Stomach (tissue), 9 donors: ENCODE results near the gene MANEAL. TPM values are rescaled to one million over a fixed set of nuclear protein-coding genes. Genes with fewer than 3 reads are reported as not detected.
A peak's percentile ranks its signal among the peaks of the same experiment; 100 is the strongest.

ENCODE experiments used
- DNase-seq, 2 donors: peaks; one replicate each; pipeline versions ENCODE4 v3.0.0 to v3.0.0-alpha.2; 2013 to 2019
- H3K27ac ChIP-seq, 5 donors: fragments of 200-600 bp in 4 of 5; sonication (generic) in 4 of 5; one replicate each; pipeline ENCODE4 v1.5.1; 2013 to 2019; ENCODE audit warnings: mild to moderate bottlenecking in 1 of 5, moderate library complexity in 1 of 5
- H3K27me3 ChIP-seq, 3 donors: fragments of 200-600 bp; sonication (generic); one replicate each; pipeline ENCODE4 v1.5.1; 2017 to 2019; ENCODE audit warnings: mixed run types in 1 of 3
- H3K36me3 ChIP-seq, 4 donors: fragments of 200-600 bp; sonication (generic); 1 replicate in 3 of 4; 2 replicates in 1 of 4; pipeline ENCODE4 v1.5.1; 2016 to 2019
- H3K4me1 ChIP-seq, 4 donors: fragments of 200-600 bp; sonication (generic); one replicate each; pipeline ENCODE4 v1.5.1; 2016 to 2019
- H3K4me3 ChIP-seq, 4 donors: fragments of 200-600 bp; sonication (generic) in 3 of 4; one replicate each; pipeline ENCODE4 v1.5.1; 2016 to 2019; ENCODE audit warnings: mild to moderate bottlenecking in 1 of 4
- H3K9me3 ChIP-seq, 4 donors: fragments of 200-600 bp; sonication (generic); one replicate each; pipeline ENCODE4 v1.5.1; 2016 to 2019
- EP300 ChIP-seq: sonication (generic); formaldehyde crosslinking; IDR thresholded peaks from one replicate; pipeline ENCODE4 v1.6.1; 2017; ENCODE audit warnings: antibody characterized with exemption
- POLR2A ChIP-seq, 4 donors: fragments of 450-650 bp; IDR thresholded peaks; one replicate each; pipeline ENCODE4 v1.6.1; 2016; ENCODE audit warnings: antibody characterized with exemption in 4 of 4, control low read depth in 2 of 4, mild to moderate bottlenecking in 1 of 4, moderate library complexity in 1 of 4
- POLR2AphosphoS5 ChIP-seq, 3 donors: sonication (generic); formaldehyde crosslinking; IDR thresholded peaks; one replicate each; pipeline ENCODE4 v1.6.1; 2016; ENCODE audit warnings: antibody characterized with exemption in 3 of 3
- WGBS, 5 donors: extraction: QIAGEN DNeasy Blood & Tissue Kit in 3 of 5; methylation state at CpG; one replicate each; pipeline versions ENCODE4 v1.1.5 to v1.1.7; 2013 to 2018; 5-methylcytosine and 5-hydroxymethylcytosine counted together
- intact Hi-C: fragments of 100-400 bp; cut with DNase I; formaldehyde crosslinking; loops from one replicate; pipeline ENCODE4 v1.15.1; 2023; ENCODE audit warnings: low total_unique reads
- polyA plus RNA-seq, 3 donors: library from polyadenylated mRNA; stranded (reverse); fragments of 200-250 nt; gene quantifications; one replicate each; pipeline ENCODE4 v1.2.3, GENCODE V29; 2013
- total RNA-seq, 5 donors: library from RNA; depleted of rRNA; stranded (reverse); fragments of >200 nt; gene quantifications; one replicate each; pipeline versions ENCODE4 v1.1.0 to v1.2.3, GENCODE V29; 2014 to 2016
- TF ChIP-seq, protein P1 (sequence below), 7 experiments: fragments of 450-650 bp in 4 of 7; fragments of 200-600 bp in 3 of 7; sonication (generic) in 3 of 7; IDR thresholded peaks; one replicate each; pipeline ENCODE4 v1.5.1; 2016 to 2019; ENCODE audit warnings: antibody characterized with exemption in 7 of 7, control low read depth in 2 of 7, mild to moderate bottlenecking in 1 of 7
- donor health status: healthy with polysubstance abuse.
- donor health status: Bipolar disorder and iron deficiency.
- donor health status: healthy.

MANEAL gene
- total and polyA plus RNA-seq, 8 donors, result 1.4 to 5.8 (median 2.2) TPM; not detected in 1

DNA sequence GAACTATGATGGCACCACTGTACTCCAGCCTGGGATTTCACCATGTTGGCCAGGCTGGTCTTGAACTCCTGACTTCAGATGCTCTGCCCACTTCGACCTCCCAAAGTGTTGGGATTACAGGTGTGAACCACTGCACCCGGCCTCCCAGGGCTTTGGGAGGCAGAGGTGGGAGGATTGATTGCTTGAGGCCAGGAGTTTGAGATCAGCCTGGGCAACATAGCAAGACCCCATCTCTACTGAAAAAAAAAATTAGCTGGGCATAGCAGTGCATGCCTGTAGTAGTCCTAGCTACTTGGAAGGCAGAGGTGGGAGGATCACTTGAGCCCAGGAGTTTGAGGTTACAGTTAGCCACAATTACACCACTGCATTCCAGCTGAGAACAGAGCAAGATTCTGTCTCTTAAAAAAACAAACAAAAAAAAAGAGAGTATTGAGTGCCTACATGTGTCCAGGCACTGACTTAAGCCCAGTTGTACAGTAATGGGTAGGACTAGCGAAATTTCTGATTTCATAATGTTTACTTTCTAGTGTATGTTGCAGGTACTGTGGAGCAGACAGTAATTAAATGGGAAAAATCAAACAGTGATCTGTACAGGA, 4.2 kb downstream of the MANEAL start:
- TF ChIP-seq EP300, result no peak
- H3K27me3 ChIP-seq, result peaks cover 0 to 21% (median 0%) of the 10 kb centered on the region in 3 donors
- no peak for DNase-seq
- peaks cover 15 to 25% (median 23%) of the 10 kb centered on the region in 4 donors for H3K4me1 ChIP-seq
- no peaks in the 10 kb centered on the region for H3K9me3 ChIP-seq
- H3K27ac ChIP-seq, result no peak overlapping the region
- peaks cover 12 to 49% (median 41%) of the 10 kb centered on the region in 4 donors for H3K36me3 ChIP-seq
- no peak overlapping the region for H3K4me3 ChIP-seq
- 82 to 97% (median 90%) methylated on average over 3 of the region's 3 CpGs for WGBS, 5 donors
- intact Hi-C loops, result no loop called here

DNA sequence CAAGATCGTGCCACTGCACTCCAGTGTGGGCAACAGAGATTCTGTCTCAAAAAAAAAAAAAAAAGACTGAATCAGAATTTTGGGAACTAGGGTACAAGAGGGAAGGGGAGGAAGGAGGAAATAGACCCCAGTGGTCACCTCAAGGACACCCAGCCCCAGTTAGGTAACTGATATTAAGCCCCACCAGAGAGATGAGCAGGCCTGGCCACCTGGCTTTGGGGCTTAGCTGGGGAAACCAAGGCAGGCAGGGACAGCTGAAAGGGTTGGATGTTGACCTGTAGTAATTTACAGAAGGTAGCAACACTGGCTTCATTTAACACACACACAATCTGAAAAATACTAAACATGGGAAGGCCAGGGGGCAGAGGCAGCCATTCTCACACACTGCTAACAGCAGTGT, 8.8 kb downstream of the MANEAL start:
- Histone ChIP-seq H3K4me3 (no peak overlapping the region), H3K27me3 (no peaks in the 10 kb centered on the region), H3K36me3 (peaks cover 52 to 88% (median 81%) of the 10 kb centered on the region in 4 donors), H3K9me3 (no peaks in the 10 kb centered on the region), H3K4me1 (peaks cover 9 to 21% (median 17%) of the 10 kb centered on the region in 4 donors), H3K27ac (no peak overlapping the region)
- TF ChIP-seq, protein P1, sequence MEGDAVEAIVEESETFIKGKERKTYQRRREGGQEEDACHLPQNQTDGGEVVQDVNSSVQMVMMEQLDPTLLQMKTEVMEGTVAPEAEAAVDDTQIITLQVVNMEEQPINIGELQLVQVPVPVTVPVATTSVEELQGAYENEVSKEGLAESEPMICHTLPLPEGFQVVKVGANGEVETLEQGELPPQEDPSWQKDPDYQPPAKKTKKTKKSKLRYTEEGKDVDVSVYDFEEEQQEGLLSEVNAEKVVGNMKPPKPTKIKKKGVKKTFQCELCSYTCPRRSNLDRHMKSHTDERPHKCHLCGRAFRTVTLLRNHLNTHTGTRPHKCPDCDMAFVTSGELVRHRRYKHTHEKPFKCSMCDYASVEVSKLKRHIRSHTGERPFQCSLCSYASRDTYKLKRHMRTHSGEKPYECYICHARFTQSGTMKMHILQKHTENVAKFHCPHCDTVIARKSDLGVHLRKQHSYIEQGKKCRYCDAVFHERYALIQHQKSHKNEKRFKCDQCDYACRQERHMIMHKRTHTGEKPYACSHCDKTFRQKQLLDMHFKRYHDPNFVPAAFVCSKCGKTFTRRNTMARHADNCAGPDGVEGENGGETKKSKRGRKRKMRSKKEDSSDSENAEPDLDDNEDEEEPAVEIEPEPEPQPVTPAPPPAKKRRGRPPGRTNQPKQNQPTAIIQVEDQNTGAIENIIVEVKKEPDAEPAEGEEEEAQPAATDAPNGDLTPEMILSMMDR (IDR thresholded peaks at IDR 0.05), result no peak
- TF ChIP-seq POLR2AphosphoS5 (IDR thresholded peaks at IDR 0.05) (no peak), EP300 (no peak), POLR2A (IDR thresholded peaks at IDR 0.05) (no peak)
- WGBS, 5 donors, result 86 to 100% (median 94%) methylated on average over 1 of the region's 1 CpG
- no peak for DNase-seq
- intact Hi-C loops, result no loop called here

DNA sequence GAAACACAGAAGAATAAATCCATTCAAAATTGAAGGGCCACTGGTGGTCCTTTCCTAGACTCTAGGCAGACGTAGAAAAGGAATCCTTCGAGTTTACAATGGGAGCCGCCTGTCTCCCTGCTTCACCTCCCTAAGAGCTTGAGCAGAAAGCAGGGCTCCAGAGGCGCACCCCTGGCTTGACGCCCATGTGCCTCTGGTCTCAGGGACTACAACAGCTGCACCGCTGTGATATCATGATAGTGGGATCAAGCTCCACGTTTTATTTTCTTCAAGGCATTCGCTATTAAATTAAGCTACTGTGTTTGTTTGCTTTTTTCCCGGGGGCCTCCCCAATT, 13.5 kb downstream of the MANEAL start:
- peaks cover 46 to 47% (median 46%) of the 10 kb centered on the region in 4 donors for H3K36me3 ChIP-seq
- H3K4me1 ChIP-seq, result peaks cover 22 to 53% (median 38%) of the 10 kb centered on the region in 4 donors
- no peak for DNase-seq
- WGBS, 5 donors, result 6 to 15% (median 10%) methylated on average over 9 of the region's 9 CpGs
- peak overlapping the region; percentile 96 to 99 (median 96) for H3K27ac ChIP-seq
- no peaks in the 10 kb centered on the region for H3K27me3 ChIP-seq
- H3K9me3 ChIP-seq, result no peaks in the 10 kb centered on the region
- intact Hi-C loops, result no loop called here
- TF ChIP-seq, protein P1 (IDR thresholded peaks at IDR 0.05), result no peak
- TF ChIP-seq EP300, result no peak
- no peak for TF ChIP-seq POLR2AphosphoS5 (IDR thresholded peaks at IDR 0.05)
- TF ChIP-seq POLR2A (IDR thresholded peaks at IDR 0.05), result no peak
- H3K4me3 ChIP-seq, result peak overlapping the region; percentile 82 to 98 (median 90)

DNA sequence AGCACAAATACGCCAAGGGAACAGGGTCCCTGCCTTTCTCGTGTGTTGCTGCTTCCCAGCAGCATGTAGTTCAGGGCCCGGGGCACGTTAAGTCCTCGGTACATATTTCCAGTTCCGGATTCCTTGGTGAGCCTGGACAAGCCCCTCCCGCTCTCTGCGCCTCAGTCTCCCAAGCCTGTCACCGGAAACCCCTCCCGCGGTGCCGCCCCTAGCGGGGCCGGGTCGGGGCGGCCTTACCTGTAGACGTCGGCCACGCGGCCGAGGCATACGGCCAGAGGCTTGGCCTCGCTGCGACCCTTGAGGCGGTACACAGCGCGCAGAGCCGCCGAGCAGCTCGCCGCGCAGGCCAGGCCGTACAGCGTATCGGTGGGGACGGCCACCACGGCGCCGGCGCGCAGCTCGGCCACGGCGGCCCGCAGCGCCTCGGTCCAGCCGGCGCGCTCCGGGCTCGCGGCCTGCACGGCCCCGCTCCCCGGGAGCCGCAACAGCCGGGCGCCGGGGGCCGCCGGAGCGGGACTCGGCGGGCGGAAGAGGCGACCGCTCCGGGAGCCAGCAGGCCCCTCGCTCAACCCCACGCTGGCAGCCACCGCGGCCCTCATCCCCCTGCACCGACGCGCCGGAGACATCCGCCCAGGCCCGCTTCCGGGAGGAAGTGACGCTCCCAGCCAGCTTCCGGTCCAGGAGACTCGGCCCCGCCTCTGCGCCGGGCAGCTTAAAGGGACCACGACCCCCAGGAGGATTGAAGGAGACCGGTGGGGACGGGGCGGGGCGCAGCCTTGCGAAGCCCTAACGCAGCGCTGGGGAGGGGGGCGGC, 14.1 kb downstream of the MANEAL start, which contains the start of the genes C1orf122 and YRDC:
C1orf122 (plus strand) TSS at position 236 of the 814 bp plus-strand sequence. CDS start 615 bp downstream, outside the sequence.
YRDC (minus strand) TSS at position 654 of the 814 bp plus-strand sequence; CDS start at position 626, 28 bp downstream.
- H3K27me3 ChIP-seq, result no peaks in the 10 kb centered on the region
- H3K4me3 ChIP-seq, result peak within 1 kb of the TSS; percentile 82 to 98 (median 90)
- TF ChIP-seq EP300, result no peak
- TF ChIP-seq POLR2A (IDR thresholded peaks at IDR 0.05), result peak in 2 of 4 donors; percentile 13 to 40
- peak; percentile 87 to 99 (median 94) for TF ChIP-seq POLR2AphosphoS5 (IDR thresholded peaks at IDR 0.05)
- TF ChIP-seq, protein P1 (IDR thresholded peaks at IDR 0.05), result no peak
- peak within 1 kb of the TSS; percentile 96 to 99 (median 96) for H3K27ac ChIP-seq
- intact Hi-C loops, result no loop called here
- 0 to 1% (median 0%) methylated on average over 14 to 95 of the region's 95 CpGs for WGBS, 5 donors
- H3K36me3 ChIP-seq, result peaks cover 40 to 41% (median 40%) of the 10 kb centered on the region in 4 donors
- peak; percentile 96 to 98 for DNase-seq
- H3K9me3 ChIP-seq, result no peaks in the 10 kb centered on the region
- peaks cover 22 to 53% (median 38%) of the 10 kb centered on the region in 4 donors for H3K4me1 ChIP-seq
